Activated T-cell treated with anti-CD3 and anti-CD28 coated beads for 24 hours (primary cell): Measurements from ENCODE around the gene CD109.

Experiments
- DNase-seq: peaks from one replicate; pipeline ENCODE4 v3.0.0-alpha.2; 2020; ENCODE audit warnings: low read depth

CD109 gene

GRCh38 chr6:73727114-73727513 lies 31.1 kb downstream of the CD109 start:
- no peak for DNase-seq

GRCh38 chr6:73728548-73729205 lies 32.7 kb downstream of the CD109 start:
- peak; percentile 23 for DNase-seq

GRCh38 chr6:73731285-73731684 lies 35.3 kb downstream of the CD109 start:
- DNase-seq: no peak

- DNase-seq: peak; percentile 64
These were observed 37.1 kb downstream of the CD109 start for GRCh38 chr6:73732845-73733675.

GRCh38 chr6:73733791-73734190 lies 37.8 kb downstream of the CD109 start:
- DNase-seq: no peak

- no peak for DNase-seq
These were observed 38.9 kb downstream of the CD109 start for GRCh38 chr6:73734832-73735453.

GRCh38 chr6:73738367-73739028 lies 42.5 kb downstream of the CD109 start:
- no peak for DNase-seq

- DNase-seq: no peak
These were observed 43.1 kb downstream of the CD109 start for GRCh38 chr6:73739096-73739495.

- DNase-seq: no peak
These were observed 46.4 kb downstream of the CD109 start for GRCh38 chr6:73742433-73742832.

GRCh38 chr6:73743081-73743480 lies 47.1 kb downstream of the CD109 start:
- no peak for DNase-seq

GRCh38 chr6:73743556-73743955 lies 47.6 kb downstream of the CD109 start:
- no peak for DNase-seq

GRCh38 chr6:73746787-73747186 lies 50.8 kb downstream of the CD109 start:
- DNase-seq: no peak

GRCh38 chr6:73747289-73747688 lies 51.3 kb downstream of the CD109 start:
- no peak for DNase-seq

GRCh38 chr6:73752943-73753342 lies 56.9 kb downstream of the CD109 start:
- DNase-seq: no peak

GRCh38 chr6:73766040-73766439 lies 70.0 kb downstream of the CD109 start:
- DNase-seq: no peak

GRCh38 chr6:73768558-73768957 lies 72.6 kb downstream of the CD109 start:
- DNase-seq: no peak

- DNase-seq: no peak
These were observed 74.0 kb downstream of the CD109 start for GRCh38 chr6:73769976-73770375.

GRCh38 chr6:73774311-73774774 lies 78.3 kb downstream of the CD109 start:
- DNase-seq: no peak

GRCh38 chr6:73779943-73780342 lies 83.9 kb downstream of the CD109 start:
- DNase-seq: no peak

- DNase-seq: no peak
These were observed 86.9 kb downstream of the CD109 start for GRCh38 chr6:73782911-73783310.

- DNase-seq: no peak
These were observed 88.9 kb downstream of the CD109 start for GRCh38 chr6:73784726-73785505.

GRCh38 chr6:73790574-73790973 lies 94.6 kb downstream of the CD109 start:
- no peak for DNase-seq
